Peyer's patch (tissue), 4 donors: Measurements from ENCODE around the gene WBP1L.

Experiments
- POLR2A ChIP-seq, 2 donors: fragments of 450-650 bp; IDR thresholded peaks; one replicate each; pipeline ENCODE4 v1.5.1; 2017; ENCODE audit warnings: antibody characterized with exemption in 2 of 2, mild to moderate bottlenecking in 2 of 2, moderate library complexity in 2 of 2
- TF ChIP-seq, protein P1 (sequence below), 6 experiments: fragments of 450-650 bp in 4 of 6; fragments of 200-600 bp in 2 of 6; sonication (generic) in 1 of 6; IDR thresholded peaks; one replicate each; pipeline ENCODE4 v1.5.1; 2017 to 2019; ENCODE audit warnings: antibody characterized with exemption in 6 of 6, mild to moderate bottlenecking in 3 of 6, moderate library complexity in 1 of 6

DNA sequence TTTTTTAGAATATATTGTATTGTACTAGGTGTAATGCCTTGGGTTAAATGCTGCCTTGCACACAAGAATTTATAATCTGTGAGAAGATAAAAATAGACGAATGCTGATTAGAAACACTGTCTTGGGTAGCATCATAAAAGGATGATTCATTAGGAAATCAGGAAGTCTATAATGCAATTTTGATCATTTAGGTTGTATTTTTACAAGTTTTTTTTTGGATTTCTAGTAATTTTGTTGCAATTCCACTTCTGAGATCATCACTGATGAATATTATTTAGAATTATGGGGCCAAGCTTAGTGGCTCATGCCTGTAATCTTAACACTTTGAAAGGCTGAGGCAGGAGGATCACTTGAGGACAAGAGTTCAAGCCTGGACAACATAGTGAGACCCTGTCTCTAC, 29.6 kb downstream of the WBP1L start:
- TF ChIP-seq, protein P1, sequence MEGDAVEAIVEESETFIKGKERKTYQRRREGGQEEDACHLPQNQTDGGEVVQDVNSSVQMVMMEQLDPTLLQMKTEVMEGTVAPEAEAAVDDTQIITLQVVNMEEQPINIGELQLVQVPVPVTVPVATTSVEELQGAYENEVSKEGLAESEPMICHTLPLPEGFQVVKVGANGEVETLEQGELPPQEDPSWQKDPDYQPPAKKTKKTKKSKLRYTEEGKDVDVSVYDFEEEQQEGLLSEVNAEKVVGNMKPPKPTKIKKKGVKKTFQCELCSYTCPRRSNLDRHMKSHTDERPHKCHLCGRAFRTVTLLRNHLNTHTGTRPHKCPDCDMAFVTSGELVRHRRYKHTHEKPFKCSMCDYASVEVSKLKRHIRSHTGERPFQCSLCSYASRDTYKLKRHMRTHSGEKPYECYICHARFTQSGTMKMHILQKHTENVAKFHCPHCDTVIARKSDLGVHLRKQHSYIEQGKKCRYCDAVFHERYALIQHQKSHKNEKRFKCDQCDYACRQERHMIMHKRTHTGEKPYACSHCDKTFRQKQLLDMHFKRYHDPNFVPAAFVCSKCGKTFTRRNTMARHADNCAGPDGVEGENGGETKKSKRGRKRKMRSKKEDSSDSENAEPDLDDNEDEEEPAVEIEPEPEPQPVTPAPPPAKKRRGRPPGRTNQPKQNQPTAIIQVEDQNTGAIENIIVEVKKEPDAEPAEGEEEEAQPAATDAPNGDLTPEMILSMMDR (IDR thresholded peaks at IDR 0.05): no peak
- no peak for TF ChIP-seq POLR2A (IDR thresholded peaks at IDR 0.05)
